Bronchial epithelial cell (primary cell): Measurements from ENCODE around the gene ADAMTS14. TPM values are rescaled to one million over a fixed set of nuclear protein-coding genes. Genes with fewer than 3 reads are reported as not detected.
A peak's percentile ranks its signal among the peaks of the same experiment; 100 is the strongest.

Experiments used
- DNase-seq: peaks from one replicate; pipeline ENCODE4 v3.0.0-alpha.2; 2010; ENCODE audit warnings: low read depth
- FAIRE-seq: peaks from 2 replicates; lab custom pipeline; 2011; peaks lifted over from hg19 to GRCh38; lab: Jason Lieb, UNC
- H3K27me3 ChIP-seq: 2 replicates; pipeline ENCODE4 v1.5.1; 2011; ENCODE audit warnings: low read length; ENCODE audit not compliant: control insufficient read depth, insufficient read depth
- H3K36me3 ChIP-seq: 2 replicates; pipeline ENCODE4 v1.5.1; 2011; ENCODE audit warnings: low read length; ENCODE audit not compliant: control insufficient read depth, insufficient read depth
- H3K4me3 ChIP-seq: 2 replicates; pipeline ENCODE4 v1.5.1; 2011; ENCODE audit warnings: mild to moderate bottlenecking, low read depth, low read length, control low read depth
- total RNA-seq: library from RNA; depleted of rRNA; stranded (reverse); fragments of >200 nt; gene quantifications from 2 replicates; pipeline ENCODE4 v1.2.1, GENCODE V29; 2014
- TF ChIP-seq, protein P1 (sequence below): IDR thresholded peaks from 2 replicates; pipeline ENCODE4 v1.5.1; 2011; ENCODE audit warnings: mild to moderate bottlenecking, moderate library complexity, low read length, control low read depth, inconsistent platforms; ENCODE audit not compliant: insufficient read depth, severe bottlenecking

The ADAMTS14 gene
- total RNA-seq, 1 donor from 2014 or later: 0.26 TPM

GRCh38 chr10:70688828-70689227 is 16.5 kb downstream of the ADAMTS14 start:
- TF ChIP-seq, protein P1, sequence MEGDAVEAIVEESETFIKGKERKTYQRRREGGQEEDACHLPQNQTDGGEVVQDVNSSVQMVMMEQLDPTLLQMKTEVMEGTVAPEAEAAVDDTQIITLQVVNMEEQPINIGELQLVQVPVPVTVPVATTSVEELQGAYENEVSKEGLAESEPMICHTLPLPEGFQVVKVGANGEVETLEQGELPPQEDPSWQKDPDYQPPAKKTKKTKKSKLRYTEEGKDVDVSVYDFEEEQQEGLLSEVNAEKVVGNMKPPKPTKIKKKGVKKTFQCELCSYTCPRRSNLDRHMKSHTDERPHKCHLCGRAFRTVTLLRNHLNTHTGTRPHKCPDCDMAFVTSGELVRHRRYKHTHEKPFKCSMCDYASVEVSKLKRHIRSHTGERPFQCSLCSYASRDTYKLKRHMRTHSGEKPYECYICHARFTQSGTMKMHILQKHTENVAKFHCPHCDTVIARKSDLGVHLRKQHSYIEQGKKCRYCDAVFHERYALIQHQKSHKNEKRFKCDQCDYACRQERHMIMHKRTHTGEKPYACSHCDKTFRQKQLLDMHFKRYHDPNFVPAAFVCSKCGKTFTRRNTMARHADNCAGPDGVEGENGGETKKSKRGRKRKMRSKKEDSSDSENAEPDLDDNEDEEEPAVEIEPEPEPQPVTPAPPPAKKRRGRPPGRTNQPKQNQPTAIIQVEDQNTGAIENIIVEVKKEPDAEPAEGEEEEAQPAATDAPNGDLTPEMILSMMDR: no peak
- DNase-seq (no peak), FAIRE-seq (no peak)
- Histone ChIP-seq H3K4me3 (no peak overlapping the region), H3K36me3 (no peaks in the 10 kb centered on the region), H3K27me3 (no peaks in the 10 kb centered on the region)

DNA sequence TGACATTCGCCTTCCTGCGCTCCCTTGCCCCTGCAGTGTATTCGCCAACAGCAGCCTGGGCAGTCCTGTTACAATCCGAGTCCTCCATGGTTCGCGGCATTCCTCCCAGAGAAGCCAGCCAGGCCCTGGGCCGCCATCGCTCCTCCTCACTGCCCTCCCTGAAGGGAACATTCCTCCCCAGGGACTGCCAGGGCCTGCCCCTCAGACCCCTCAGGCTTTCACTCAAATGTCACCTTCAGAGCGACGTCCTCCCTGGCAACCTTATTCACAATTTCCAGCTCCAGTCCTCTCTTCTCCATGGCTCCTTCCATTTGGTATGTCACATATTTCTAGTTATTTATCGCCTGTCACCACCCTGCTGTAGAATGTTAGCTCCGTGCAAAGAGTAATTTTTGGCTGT is 17.4 kb downstream of the ADAMTS14 start:
- Histone ChIP-seq H3K36me3 (no peaks in the 10 kb centered on the region), H3K27me3 (no peaks in the 10 kb centered on the region), H3K4me3 (no peak overlapping the region)
- DNase-seq (no peak), FAIRE-seq (no peak)
- TF ChIP-seq, protein P1: no peak

DNA sequence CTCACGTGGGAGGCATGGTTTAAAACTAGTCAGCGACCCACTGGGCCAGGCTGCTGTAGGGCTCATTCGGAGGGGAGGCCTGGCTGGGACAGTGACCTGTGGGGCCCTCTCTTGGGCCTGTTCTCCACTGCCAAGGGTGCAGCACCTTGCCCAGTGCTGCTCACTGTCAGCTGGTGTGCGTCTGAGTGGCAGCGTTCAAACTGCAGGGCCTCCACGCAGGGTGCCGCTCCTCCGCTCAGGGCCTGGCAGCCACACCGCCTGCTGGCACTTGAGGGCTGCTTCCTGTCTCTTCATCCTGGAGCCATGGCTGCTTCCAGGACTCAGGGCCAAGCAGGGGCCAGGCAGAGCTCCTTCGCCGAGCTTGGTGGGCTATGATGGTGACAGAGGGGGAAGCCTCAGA is 18.3 kb downstream of the ADAMTS14 start:
- DNase-seq: no peak
- no peak for FAIRE-seq
- TF ChIP-seq, protein P1: no peak
- H3K36me3 ChIP-seq: no peaks in the 10 kb centered on the region
- H3K27me3 ChIP-seq: no peaks in the 10 kb centered on the region
- no peak overlapping the region for H3K4me3 ChIP-seq

DNA sequence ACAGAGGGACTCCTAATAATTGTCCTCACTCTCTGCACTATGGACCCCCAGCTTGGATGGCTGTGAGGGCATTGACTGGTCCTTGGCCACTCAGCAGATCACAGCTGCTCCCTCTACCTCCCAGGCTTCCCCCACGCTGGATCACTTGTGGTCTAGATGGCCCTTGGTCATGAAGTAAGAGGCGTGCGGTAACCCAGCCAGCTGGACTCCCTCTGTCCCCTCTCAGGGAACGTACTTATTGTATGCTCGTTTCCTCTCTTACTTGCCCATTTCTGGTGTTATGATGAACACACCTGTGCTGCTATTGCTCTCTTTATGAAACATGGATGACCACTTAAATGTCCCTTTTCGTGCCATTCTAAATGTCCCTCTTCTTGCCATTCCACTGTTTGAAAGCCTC is 19.3 kb downstream of the ADAMTS14 start:
- no peak for DNase-seq
- no peaks in the 10 kb centered on the region for H3K36me3 ChIP-seq
- FAIRE-seq: peak; percentile 13
- no peak overlapping the region for H3K4me3 ChIP-seq
- TF ChIP-seq, protein P1: no peak
- peaks cover 3% of the 10 kb centered on the region for H3K27me3 ChIP-seq

DNA sequence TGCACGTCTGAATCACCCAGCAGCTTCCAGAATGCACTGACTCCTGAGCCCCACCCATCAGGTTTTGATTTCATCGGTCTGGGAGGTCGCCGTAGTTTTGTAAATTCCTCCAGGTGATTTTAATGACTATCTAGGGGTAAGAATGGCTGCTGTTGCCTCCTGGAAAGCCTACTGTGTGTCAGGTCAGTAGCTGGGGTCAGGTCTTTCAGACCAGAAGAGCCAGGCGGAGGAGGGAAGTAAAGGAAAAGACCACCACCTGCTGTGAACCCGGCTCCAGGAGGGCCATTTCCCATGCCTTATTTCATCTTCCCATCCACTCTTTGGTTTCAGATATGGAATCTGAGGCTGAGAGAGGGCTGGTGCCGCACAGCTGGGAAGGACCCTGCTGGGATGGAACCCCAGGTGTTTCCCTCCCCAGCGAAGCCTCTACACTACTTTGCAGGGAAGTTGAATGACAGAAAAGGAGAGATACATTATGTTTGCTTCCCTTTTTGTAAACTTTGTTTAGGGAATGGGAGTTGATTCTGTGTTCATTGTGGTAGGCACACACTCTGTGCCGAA is 19.8 kb downstream of the ADAMTS14 start:
- no peak for FAIRE-seq
- Histone ChIP-seq H3K4me3 (no peak overlapping the region), H3K36me3 (no peaks in the 10 kb centered on the region), H3K27me3 (peaks cover 4% of the 10 kb centered on the region)
- no peak for DNase-seq
- TF ChIP-seq, protein P1: no peak
